ENCODE measurements around the gene TK2.

The TK2 gene

DNA sequence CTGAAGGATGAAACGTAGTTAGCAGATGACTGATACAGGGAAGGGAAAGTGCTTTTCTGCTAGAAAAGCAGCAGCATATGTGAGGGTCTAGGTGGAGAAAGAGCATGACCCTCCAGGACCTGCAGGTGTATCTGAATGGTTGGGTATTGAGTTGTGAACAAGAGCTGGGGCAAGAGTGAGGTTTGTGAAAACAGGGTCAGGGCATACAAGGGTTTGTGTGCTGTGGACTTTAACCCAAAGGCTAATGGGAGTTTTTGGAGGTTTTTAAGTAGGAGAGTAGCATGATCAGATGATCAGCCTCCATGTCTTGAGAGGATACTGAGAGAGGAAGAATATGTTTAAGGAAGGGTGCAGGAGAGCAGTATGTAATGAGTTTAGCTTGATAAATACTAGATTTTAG, 10.2 kb upstream of the TK2 start:
- TF ChIP-seq, protein P1, sequence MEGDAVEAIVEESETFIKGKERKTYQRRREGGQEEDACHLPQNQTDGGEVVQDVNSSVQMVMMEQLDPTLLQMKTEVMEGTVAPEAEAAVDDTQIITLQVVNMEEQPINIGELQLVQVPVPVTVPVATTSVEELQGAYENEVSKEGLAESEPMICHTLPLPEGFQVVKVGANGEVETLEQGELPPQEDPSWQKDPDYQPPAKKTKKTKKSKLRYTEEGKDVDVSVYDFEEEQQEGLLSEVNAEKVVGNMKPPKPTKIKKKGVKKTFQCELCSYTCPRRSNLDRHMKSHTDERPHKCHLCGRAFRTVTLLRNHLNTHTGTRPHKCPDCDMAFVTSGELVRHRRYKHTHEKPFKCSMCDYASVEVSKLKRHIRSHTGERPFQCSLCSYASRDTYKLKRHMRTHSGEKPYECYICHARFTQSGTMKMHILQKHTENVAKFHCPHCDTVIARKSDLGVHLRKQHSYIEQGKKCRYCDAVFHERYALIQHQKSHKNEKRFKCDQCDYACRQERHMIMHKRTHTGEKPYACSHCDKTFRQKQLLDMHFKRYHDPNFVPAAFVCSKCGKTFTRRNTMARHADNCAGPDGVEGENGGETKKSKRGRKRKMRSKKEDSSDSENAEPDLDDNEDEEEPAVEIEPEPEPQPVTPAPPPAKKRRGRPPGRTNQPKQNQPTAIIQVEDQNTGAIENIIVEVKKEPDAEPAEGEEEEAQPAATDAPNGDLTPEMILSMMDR (IDR thresholded peaks at IDR 0.05): no peak

DNA sequence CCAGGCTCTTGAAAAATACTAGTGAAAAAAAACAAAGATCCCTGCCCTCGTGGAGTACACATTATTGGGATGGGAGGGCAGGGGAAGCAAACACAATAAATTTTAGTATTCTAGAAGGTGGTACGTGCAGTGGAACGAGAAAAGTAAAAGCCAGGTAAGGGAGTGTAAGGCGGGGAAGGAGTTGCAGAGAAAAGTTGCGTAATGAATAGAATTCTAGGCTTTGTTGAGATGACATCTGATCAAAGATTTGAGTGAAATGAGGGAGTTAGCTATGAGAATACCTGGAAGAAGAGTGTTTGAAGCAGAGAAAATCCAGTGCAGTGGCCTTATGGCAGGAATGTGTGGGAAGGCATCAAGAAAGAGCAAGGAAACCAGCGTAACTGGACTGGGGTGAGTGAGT, 4.6 kb upstream of the TK2 start:
- TF ChIP-seq, protein P1 (IDR thresholded peaks at IDR 0.05): no peak

DNA sequence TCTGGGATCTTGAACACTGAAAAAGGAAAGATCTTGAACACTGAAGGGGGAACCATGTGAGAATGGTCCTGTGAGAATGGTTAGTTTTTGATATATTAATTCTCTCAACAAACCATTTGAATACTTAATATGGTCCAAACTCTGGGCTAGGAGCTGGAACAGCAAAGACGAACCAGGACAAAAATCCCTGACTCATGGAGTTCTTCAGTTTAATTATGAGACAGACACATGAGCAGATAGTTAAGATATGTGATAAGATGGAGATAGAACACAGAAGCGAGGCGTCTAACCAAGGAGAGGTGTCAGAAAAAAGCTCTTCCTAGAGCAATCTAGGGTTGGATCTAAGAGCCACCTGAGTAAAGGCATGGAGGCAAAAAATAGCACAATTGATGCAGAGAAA, 4.1 kb upstream of the TK2 start:
- TF ChIP-seq, protein P1 (IDR thresholded peaks at IDR 0.05): no peak

DNA sequence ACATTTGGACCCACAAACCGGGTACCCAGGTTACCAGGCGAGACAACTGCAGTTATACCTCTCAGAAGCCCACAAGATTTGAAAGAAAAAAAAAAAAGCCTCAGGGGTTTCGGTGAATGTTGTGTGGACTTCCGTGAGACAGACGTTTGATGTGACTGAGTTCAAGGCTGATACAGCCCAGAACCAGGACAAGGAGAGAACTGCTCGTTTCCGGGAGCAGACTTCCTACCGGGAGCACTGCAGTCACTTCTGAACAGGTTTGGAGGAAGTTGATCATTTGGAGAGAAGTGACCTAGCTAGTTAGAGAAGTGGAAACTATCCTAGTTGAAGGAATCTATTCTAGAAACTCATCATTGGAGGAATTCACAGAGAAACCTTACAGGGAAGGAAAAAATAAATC, 3.3 kb upstream of the TK2 start:
- TF ChIP-seq, protein P1 (IDR thresholded peaks at IDR 0.05): no peak

DNA sequence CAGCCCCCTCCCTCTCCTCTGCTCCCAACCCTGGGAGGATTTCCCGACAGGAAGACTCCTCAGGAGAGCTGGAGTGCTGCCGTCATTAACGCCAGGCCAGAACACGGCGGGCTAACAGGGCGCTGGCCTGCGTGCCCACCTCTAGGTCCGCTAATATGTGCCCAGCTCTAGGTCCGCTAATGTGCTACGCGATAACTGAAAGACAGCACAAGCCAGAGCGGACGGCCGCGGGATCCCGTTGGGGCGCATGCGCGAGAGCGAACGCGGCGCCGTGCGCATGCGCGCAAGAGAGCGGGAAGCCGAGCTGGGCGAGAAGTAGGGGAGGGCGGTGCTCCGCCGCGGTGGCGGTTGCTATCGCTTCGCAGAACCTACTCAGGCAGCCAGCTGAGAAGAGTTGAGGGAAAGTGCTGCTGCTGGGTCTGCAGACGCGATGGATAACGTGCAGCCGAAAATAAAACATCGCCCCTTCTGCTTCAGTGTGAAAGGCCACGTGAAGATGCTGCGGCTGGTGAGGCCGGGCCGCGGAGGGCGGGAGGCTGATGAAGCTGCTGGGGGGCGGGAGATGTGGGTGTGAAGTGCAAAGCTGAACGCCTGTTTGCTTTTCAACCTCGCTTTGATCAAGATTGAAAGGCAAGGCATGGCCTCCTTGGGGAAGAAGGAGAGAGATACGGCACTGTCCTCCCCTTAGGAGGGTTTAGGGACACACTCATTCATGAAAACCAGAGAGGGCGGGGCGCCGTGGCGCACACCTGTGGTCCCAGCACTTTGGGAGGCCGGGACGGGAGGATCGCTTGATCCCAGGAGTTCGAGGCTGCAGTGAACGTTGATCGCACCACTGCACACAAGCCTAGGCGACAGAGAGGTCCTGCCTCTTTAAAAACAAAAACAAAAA, 2.6 kb upstream of the TK2 start, which contains the start of gene CKLF:
Gene CKLF (plus strand): TSS at position 291 of the 892 bp plus-strand sequence. CDS start 140 bp downstream, at position 431.
- TF ChIP-seq, protein P1 (IDR thresholded peaks at IDR 0.05): no peak

DNA sequence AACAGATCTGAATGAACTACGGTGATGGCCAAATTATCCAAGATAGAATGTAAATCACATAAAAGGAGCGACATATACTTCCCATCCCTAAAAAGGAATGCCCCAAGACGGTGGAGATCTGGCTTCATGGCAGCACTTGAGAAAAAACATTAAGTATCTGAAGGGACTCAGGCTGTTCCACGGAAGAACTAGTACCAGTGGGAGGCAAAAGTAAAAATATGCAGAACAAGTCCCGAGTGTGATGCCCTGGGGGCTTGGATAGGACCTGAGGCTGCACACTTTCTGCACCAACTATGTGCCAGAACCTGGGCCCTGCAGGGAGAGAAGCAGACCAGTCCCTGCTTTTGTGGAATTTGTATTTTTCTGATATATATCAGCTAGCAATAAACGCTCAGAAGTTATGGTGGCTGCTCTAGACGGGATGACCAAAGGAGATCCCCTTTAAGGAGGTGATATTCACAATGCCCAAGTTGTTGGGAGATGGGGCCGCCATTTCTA, 1.9 kb upstream of the TK2 start:
- TF ChIP-seq, protein P1 (IDR thresholded peaks at IDR 0.05): no peak

DNA sequence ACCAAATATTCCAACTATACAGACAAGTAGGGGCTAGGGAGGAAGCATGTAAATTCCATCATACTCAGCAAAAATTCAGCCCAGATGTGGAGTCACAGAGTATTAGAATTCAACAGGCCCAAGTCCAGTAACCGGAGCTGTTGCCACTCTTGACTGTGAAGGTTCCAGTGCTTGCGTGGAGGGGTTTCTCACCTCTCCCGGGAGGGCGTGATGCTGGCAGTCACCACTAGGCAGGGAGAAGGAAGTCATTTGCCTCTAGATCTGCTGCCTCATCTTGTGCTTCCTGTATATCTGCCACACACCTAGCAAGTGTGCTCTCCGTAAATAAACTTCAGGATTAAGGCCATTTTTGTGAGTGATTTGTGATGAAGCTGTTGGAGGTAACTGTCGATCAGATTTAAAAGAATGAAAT, 1.4 kb upstream of the TK2 start:
- TF ChIP-seq, protein P1 (IDR thresholded peaks at IDR 0.05): no peak
